ENCODE measurements around the gene SLC22A4.

- TF ChIP-seq CTCF (IDR thresholded peaks at IDR 0.05) (no peak), POLR2A (IDR thresholded peaks at IDR 0.05) (no peak)
Measured at GRCh38 chr5:132353486-132353995, 59.3 kb downstream of the SLC22A4 start.

All from ovary (tissue), 3 donors.